Right ventricle myocardium inferior (tissue), 1 donor: ENCODE measurements around the gene MRPL36. TPM values are rescaled to one million over a fixed set of nuclear protein-coding genes. Genes with fewer than 3 reads are reported as not detected.
"Not testable (repeated sequence)": the region's sequence is repeated elsewhere in the genome, so short reads cannot be mapped to it uniquely, and the experiment has no call there.

Experiments
- ATAC-seq: fragments of 200-7000 bp; cut with Tn5 transposase; one replicate; pipeline ENCODE4 v1.9.1; 2020; ENCODE audit warnings: mild to moderate bottlenecking, moderate library complexity
- DNase-seq: peaks from one replicate; pipeline ENCODE4 v3.0.0; 2021; ENCODE audit errors: missing footprints
- intact Hi-C: fragments of 100-400 bp; cut with DNase I; formaldehyde crosslinking; loops from one replicate; pipeline ENCODE4 v1.11.0; 2022
- long read RNA-seq: library from polyadenylated mRNA; unstranded; transcript quantifications from one replicate; pipeline ENCODE4 v2.0.0, GENCODE V29; 2021
- total RNA-seq: library from RNA; stranded (reverse); fragmentation: NEBNext Ultra II Directional; extraction: Animal tissue kit (Norgen Biotek cat#: 25700); gene quantifications from one replicate; pipeline ENCODE4 v1.2.1, GENCODE V29; 2021
- donor health status: DM: no; HTN: yes; CAD: no; lungs with severe emphysema.

Gene MRPL36
- 62.3 TPM for total RNA-seq
- long read RNA-seq, transcript MRPL36-204 (2 exons, 686 nt): major isoform, 10 of 30 reads
- long read RNA-seq, transcript MRPL36-202 (2 exons, 610 nt): minor isoform, 9 of 30 reads
- long read RNA-seq, partial matches to known transcripts: 9 of 30 reads
- long read RNA-seq, other reads (novel, unspliced or antisense): 2 of 30 reads

DNA sequence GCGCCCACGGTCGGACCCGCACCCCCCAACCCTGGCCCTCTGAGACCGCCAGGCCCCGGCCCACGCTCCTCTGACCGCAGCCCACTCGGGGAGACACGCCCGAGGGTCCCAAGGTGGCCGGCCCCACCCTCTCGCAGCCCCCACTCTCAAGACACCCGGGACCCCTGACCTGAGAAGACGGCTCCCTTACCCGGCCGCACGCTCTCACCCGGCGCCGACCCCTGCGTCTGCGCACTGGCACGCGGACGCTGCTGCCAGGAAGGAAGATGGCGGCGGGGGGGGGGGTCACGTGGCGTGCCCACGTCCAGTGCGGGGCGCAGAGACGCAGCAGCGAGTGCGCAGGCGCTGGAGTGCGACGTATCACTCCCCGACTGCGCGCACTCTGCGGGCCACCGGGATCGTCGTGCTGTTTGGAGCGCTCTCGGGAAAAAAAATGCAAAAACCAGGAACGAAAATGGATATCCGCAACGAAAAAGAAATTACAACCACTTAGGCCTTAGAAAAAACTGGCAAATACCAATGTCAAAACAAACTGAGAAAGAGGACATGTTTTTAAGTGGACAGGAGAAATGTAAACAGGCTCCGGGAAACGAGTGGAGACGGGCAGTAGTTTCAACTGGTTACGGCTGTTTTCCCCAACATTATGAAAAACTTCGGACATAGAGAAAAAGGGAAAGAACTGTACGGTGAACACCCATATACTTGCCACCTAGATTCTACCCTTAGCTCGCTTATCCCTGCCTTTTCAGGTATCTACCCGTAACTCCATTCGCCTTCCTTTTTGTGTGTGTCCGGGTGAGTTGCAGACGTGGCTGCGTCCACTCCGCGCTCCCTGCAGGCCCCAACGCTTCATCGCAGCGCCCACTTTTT lies at the start of gene MRPL36:
Gene MRPL36 (minus strand): TSS at position 236 of the 870 bp plus-strand sequence. CDS start 902 bp downstream, outside the sequence.
- ATAC-seq (peak; percentile 93), DNase-seq (peak; percentile 98)
- intact Hi-C loops: loop anchor here (2.0 kb wide), 3 partner anchors 41 to 147 kb away; partner anchors contain the start of gene IRX4

DNA sequence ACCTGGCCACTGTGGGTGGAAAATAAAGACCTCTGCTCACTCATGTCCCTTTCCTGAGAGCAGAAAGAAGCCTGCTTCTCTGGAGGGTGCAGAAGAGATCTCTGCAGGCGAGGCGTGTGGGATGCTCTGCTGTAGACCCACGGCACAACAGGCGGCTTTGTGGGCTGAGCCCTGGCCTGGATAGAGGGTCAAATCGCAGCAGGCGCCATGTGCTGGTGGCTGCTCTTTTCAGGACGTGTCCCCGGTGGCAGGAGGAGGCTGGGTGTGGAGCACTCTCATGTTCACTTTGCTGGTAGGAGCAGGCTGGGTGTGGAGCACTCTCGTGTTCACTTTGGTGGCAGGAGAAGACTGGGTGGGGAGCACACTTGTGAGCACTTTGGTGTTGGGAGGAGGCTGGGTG lies 48.0 kb upstream of the MRPL36 start:
- DNase-seq (peak; percentile 27), ATAC-seq (no peak)
- intact Hi-C loops: no loop called here

GRCh38 chr5:1847056-1847455 lies 47.4 kb upstream of the MRPL36 start:
- peak; percentile 34 for DNase-seq
- intact Hi-C loops: no loop called here
- no peak for ATAC-seq

- ATAC-seq (no peak), DNase-seq (peak; percentile 28)
- intact Hi-C loops: no loop called here
Observed at GRCh38 chr5:1846583-1846982, 46.9 kb upstream of the MRPL36 start.

- intact Hi-C loops: no loop called here
- no peak for DNase-seq
- ATAC-seq: no peak
Observed at GRCh38 chr5:1845696-1846095, 46.1 kb upstream of the MRPL36 start.

GRCh38 chr5:1844708-1845436 lies 45.2 kb upstream of the MRPL36 start:
- ATAC-seq (no peak), DNase-seq (no peak)
- intact Hi-C loops: no loop called here

DNA sequence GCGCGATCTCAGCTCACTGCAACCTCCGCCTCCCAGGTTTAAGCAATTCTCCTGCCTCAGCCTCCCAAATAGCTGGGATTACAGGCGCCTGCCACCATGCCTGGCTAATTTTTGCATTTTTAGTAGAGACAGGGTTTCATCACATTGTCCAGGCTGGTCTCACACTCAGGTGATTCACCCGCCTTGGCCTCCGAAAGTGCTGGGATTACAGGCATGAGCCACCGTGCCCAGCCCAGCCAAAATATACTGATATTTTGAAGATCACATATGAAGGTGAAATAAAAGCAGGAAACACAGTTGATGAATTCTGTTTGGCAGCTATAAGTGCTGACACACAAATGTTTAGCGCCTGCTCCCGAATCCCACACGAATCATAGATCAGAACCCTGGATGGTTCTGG lies 44.1 kb upstream of the MRPL36 start:
- intact Hi-C loops, ATAC-seq: not testable (repeated sequence)
- DNase-seq: peak; percentile 39

GRCh38 chr5:1842004-1842819 lies 42.6 kb upstream of the MRPL36 start:
- intact Hi-C loops: no loop called here
- ATAC-seq (no peak), DNase-seq (no peak)

DNA sequence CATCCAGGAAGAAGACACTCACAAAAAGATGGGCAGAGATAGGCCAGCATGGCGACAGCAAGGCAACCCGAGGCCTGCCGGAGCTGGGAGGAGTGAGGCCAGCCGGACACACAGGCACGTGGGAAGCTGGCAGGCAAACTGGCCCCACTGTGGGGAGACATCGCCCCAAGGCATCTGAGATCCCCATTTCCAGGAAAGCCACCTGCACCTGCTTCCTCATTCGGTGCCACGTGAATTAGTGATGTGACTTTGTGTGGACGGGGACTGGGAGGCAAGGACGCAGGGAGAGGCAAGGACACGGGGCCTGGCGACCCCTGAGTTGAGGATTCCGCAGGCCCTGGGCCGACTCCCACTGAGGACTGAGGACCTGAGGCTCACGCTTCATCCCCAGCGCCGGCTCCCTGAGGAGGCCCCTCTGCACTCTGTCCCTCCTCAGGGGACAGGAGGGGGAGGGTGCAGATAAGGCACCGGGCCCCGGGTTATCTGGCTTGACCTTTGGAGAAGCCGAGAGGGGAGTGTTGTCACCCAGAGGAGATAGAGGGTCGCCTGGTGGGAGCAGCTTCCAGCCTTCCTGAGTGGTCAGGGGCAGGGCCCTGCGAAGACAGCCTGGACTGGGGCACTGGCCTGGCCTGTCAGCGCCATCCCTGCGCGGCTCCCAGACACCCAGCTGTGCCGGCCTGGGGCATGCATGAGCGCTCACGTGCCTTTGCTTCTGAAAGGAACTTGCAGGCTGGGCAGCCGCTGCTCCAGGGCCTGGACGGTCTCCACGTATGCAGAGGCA lies 41.3 kb upstream of the MRPL36 start:
- peak; percentile 72 for DNase-seq
- ATAC-seq: peak; percentile 83
- intact Hi-C loops: loop anchor here (2.0 kb wide), 1 partner anchor 40 kb away; the partner anchor contains the start of gene NDUFS6

- DNase-seq: peak; percentile 52
- no peak for ATAC-seq
- intact Hi-C loops: loop anchor here (2.0 kb wide), 1 partner anchor 39 kb away; the partner anchor contains the start of gene NDUFS6
Observed at GRCh38 chr5:1840071-1840547, 40.5 kb upstream of the MRPL36 start.

DNA sequence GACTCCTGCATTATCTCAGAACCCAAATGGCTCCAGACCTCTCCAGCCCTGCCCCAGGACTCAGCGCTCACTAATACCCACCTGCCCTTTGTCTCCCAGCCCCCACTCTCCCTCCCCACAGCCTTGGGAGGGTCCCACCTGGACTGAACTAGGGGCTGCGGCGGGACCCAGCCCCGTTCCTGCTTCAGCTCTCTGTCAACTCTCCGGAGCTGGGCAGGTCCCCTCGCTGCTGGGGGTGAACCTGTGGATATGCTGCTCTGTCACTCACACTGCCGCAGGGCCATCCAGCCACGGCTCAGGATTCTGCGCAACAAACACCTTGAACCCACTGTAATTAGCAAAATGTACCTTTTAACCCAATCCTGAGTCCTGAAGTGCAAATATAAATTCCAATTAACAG lies 38.4 kb upstream of the MRPL36 start:
- intact Hi-C loops: loop anchor here (5.0 kb wide), 1 partner anchor 44 kb away; the partner anchor contains the start of gene IRX4
- ATAC-seq (no peak), DNase-seq (peak; percentile 16)

GRCh38 chr5:1836891-1837880 lies 37.5 kb upstream of the MRPL36 start:
- intact Hi-C loops: loop anchor here (5.0 kb wide), 1 partner anchor 45 kb away; the partner anchor contains the start of gene IRX4
- no peak for ATAC-seq
- peak; percentile 56 for DNase-seq

- DNase-seq (peak; percentile 57), ATAC-seq (peak; percentile 61)
- intact Hi-C loops: loop anchor here (5.0 kb wide), 1 partner anchor 46 kb away; the partner anchor contains the start of gene IRX4
Observed at GRCh38 chr5:1836176-1836890, 36.7 kb upstream of the MRPL36 start.

DNA sequence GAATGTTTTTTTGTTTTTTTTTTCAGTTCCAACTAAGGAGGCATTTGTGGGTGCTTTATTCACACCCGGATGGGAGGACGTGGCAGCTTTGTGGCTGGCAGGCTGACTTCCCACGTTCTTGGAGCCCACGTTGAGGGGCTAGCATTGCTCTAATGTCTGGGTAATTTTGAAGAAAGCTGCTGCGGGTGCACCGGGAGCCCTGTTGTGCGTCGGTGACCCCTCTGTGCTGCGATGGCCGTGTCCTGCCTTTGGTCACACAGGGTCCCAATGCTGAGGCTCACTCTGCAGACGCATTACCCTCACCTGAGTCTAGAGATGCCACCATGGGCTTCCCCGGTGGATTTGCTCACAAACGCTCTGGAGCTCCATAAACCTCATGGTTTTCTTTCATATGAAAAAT lies 35.8 kb upstream of the MRPL36 start:
- intact Hi-C loops: loop anchor here (5.0 kb wide), 1 partner anchor 47 kb away; the partner anchor contains the start of gene IRX4
- DNase-seq (no peak), ATAC-seq (no peak)

DNA sequence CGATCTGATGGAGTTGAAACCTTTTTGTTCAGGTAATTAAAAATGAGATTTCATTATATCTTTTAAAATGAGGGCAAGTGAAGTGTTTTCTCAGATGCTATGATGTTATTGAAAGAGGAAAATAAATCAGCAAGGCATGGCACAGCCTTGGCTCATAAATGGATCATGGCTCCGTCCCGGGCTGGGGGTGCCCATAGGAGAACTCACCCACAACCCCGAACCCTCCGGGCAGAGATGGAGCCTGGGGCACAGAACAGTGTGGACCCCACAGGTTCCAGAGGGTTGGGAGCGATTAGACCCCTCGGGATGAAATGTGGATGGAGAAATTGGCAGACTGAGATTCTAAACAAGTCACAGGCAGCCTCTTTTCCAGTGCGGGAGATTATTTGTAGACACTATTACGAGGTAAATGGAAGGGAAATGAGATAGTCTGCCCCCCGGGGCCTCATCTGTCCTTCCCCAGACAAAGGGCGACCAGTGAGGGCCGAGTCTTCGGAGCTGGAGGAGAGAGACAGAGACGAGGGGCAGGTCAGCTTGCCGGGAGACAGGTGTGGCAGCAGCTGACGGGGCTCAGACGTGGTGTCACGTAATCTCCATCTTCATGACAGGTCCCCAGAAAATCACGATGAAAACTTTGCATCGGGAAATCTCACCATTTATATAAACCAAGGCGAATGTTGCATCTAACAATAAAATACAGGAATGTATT lies 35.2 kb upstream of the MRPL36 start:
- no peak for ATAC-seq
- intact Hi-C loops: loop anchor here (5.0 kb wide), 1 partner anchor 47 kb away; the partner anchor contains the start of gene IRX4
- DNase-seq: no peak
